Natural killer cell treated with Interleukin-12 subunit alpha and Interleukin-12 subunit beta and Interleukin-15 and Interleukin-18, amount 100 ng/mL, for 72 hours (primary cell): ENCODE results near the gene GIPC1. TPM values are rescaled to one million over a fixed set of nuclear protein-coding genes. Genes with fewer than 3 reads are reported as not detected.
"Not testable (repeated sequence)": the region's sequence is repeated elsewhere in the genome, so short reads cannot be mapped to it uniquely, and the experiment has no call there.

Experiments used
- ATAC-seq, 2 donors: fragments of 150-1000 bp; cut with Tn5 transposase in 1 of 2; sonication (Bioruptor Pico), chemical (Tn5 transposase) in 1 of 2; 2 replicates each; pipeline ENCODE4 v1.10.0; 2021
- DNase-seq: peaks from one replicate; pipeline ENCODE4 v3.0.0; 2022; ENCODE audit warnings: low spot score
- H3K27ac Mint-ChIP-seq, 2 donors: 1 replicate in 1 of 2; 2 replicates in 1 of 2; pipeline ENCODE4 v1.8.0; 2022; ENCODE audit warnings: mixed read lengths in 2 of 2, mild to moderate bottlenecking in 1 of 2, moderate library complexity in 1 of 2
- H3K27me3 Mint-ChIP-seq, 2 donors: 1 replicate in 1 of 2; 2 replicates in 1 of 2; pipeline ENCODE4 v1.8.0; 2022; ENCODE audit warnings: mixed read lengths in 2 of 2
- H3K36me3 Mint-ChIP-seq: one replicate; pipeline ENCODE4 v1.8.0; 2022; ENCODE audit warnings: mixed read lengths
- H3K4me1 Mint-ChIP-seq, 2 donors: 1 replicate in 1 of 2; 2 replicates in 1 of 2; pipeline ENCODE4 v1.8.0; 2022; ENCODE audit warnings: low read depth in 2 of 2, mixed read lengths in 2 of 2, mild to moderate bottlenecking in 1 of 2
- H3K4me3 Mint-ChIP-seq: one replicate; pipeline ENCODE4 v1.8.0; 2022; ENCODE audit warnings: mixed read lengths
- H3K9me3 Mint-ChIP-seq: 2 replicates; pipeline ENCODE4 v1.8.0; 2022; ENCODE audit warnings: mixed read lengths
- total RNA-seq, 2 donors: library from RNA; stranded (reverse); gene quantifications; one replicate each; pipeline ENCODE4 v1.2.3, GENCODE V29; 2022

Gene GIPC1
- total RNA-seq, 2 donors from 2014 or later, result 29.9 to 31.7 TPM

GRCh38 chr19:14476327-14476672, 19.6 kb downstream of the GIPC1 start:
- Mint-ChIP-seq H3K27ac (peak overlapping the region; percentile 31 to 34), H3K4me1 (peaks cover 24 to 38% of the 10 kb centered on the region in 2 donors), H3K27me3 (peaks cover 0 to 14% of the 10 kb centered on the region in 2 donors), H3K36me3 (no peaks in the 10 kb centered on the region), H3K4me3 (peak overlapping the region; percentile 69), H3K9me3 (no peaks in the 10 kb centered on the region)
- no peak for DNase-seq
- no peak for ATAC-seq

- no peaks in the 10 kb centered on the region for H3K9me3 Mint-ChIP-seq
- H3K27me3 Mint-ChIP-seq, result peaks cover 0 to 14% of the 10 kb centered on the region in 2 donors
- no peaks in the 10 kb centered on the region for H3K36me3 Mint-ChIP-seq
- H3K4me1 Mint-ChIP-seq, result peaks cover 24 to 36% of the 10 kb centered on the region in 2 donors
- peak within 1 kb of the TSS in 1 of 2 donors; percentile 31 for H3K27ac Mint-ChIP-seq
- peak; percentile 29 to 53 for ATAC-seq
- H3K4me3 Mint-ChIP-seq, result peak within 1 kb of the TSS; percentile 69
- no peak for DNase-seq
These were observed 20.5 kb downstream of the GIPC1 start, which contains the start of gene PTGER1 for GRCh38 chr19:14475251-14476073. TSS of gene PTGER1 (minus strand) at chr19:14475354. CDS start at chr19:14474320, 1,034 bp downstream.

- peak overlapping the region; percentile 51 for H3K4me3 Mint-ChIP-seq
- no peak overlapping the region for H3K27ac Mint-ChIP-seq
- DNase-seq (no peak), ATAC-seq (no peak)
- peaks cover 24 to 36% of the 10 kb centered on the region in 2 donors for H3K4me1 Mint-ChIP-seq
- H3K9me3 Mint-ChIP-seq, result no peaks in the 10 kb centered on the region
- H3K36me3 Mint-ChIP-seq, result no peaks in the 10 kb centered on the region
- peaks cover 0 to 14% of the 10 kb centered on the region in 2 donors for H3K27me3 Mint-ChIP-seq
These were observed 21.1 kb downstream of the GIPC1 start for GRCh38 chr19:14474827-14475226.

DNA sequence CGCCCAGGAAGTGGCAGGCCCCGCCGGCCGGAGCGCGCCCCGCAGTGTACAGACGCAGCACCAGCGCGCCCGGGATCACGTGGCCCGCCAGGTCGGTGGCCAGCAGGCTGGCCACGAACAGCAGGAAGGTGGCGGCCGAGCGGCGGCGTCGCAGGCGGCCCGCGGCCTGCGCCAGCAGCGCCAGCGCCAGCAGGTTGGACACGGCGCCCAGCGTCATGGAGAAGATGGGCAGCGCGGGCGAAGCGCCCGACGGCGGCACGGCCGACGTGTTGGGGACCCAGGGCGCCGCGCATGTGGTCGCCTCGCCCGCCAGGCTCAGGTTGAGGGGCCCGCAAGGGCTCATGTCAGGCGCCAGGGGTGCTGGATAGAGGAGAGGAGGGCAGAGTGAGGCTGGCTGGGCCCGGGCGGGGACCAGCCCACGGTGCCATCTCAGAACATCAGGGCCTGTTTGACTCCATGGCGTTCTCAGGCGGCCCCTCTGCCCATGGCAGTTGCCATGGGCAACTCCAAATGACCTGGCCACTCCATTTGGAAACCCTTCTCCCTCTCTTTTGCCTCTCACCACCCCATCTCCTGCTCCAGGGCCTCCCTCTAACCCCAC, 21.8 kb downstream of the GIPC1 start:
- peaks cover 24 to 36% of the 10 kb centered on the region in 2 donors for H3K4me1 Mint-ChIP-seq
- H3K27ac Mint-ChIP-seq, result no peak overlapping the region
- H3K27me3 Mint-ChIP-seq, result peaks cover 0 to 14% of the 10 kb centered on the region in 2 donors
- ATAC-seq, result peak in 1 of 2 donors; percentile 22
- H3K4me3 Mint-ChIP-seq, result peak overlapping the region; percentile 51
- H3K9me3 Mint-ChIP-seq, result no peaks in the 10 kb centered on the region
- no peak for DNase-seq
- H3K36me3 Mint-ChIP-seq, result no peaks in the 10 kb centered on the region

GRCh38 chr19:14473073-14473977, 22.6 kb downstream of the GIPC1 start:
- Mint-ChIP-seq H3K4me3 (peak overlapping the region; percentile 39), H3K4me1 (peaks cover 24 to 36% of the 10 kb centered on the region in 2 donors), H3K27ac (no peak overlapping the region), H3K36me3 (no peaks in the 10 kb centered on the region), H3K9me3 (no peaks in the 10 kb centered on the region), H3K27me3 (peaks cover 0 to 14% of the 10 kb centered on the region in 2 donors)
- ATAC-seq (peak in 1 of 2 donors; percentile 1), DNase-seq (peak; percentile 52)

DNA sequence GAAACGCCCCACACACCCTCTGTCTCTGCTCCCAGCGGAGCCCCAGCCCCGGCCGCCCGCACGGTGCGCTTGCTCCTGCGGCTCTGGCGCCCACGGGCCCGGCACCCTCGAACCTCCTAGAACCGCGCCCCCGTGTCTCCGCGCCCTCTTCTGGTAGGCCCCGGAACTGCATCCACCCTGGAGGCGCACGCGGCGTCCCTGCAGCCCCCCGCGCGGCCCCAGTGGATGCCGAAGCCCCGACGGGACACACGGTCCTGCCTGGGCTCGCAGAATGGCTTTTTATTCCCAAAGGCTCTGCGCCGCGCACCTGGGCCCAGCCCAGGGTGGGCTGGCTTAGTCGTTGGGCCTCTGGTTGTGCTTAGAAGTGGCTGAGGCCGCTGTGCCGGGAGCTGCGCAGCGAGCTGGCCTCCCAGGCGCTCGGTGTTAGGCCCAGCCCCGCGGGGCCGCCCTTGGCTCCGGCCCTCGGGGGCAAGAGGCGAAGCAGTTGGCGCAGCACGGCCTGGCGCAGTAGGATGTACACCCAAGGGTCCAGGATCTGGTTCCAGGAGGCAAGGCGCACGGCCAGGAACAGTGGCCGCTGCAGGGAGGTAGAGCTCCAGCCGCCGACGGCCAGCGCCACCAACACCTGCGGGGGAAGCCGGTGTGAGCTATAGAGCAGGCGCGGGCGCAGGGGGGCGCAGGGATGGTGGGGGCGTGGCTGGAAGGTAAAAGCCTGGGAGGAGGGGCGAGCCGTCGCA, 23.6 kb downstream of the GIPC1 start:
- no peaks in the 10 kb centered on the region for H3K9me3 Mint-ChIP-seq
- peak overlapping the region; percentile 39 for H3K4me3 Mint-ChIP-seq
- ATAC-seq (peak; percentile 73 to 75), DNase-seq (peak; percentile 80)
- H3K36me3 Mint-ChIP-seq, result no peaks in the 10 kb centered on the region
- no peak overlapping the region for H3K27ac Mint-ChIP-seq
- peaks cover 0 to 14% of the 10 kb centered on the region in 2 donors for H3K27me3 Mint-ChIP-seq
- peaks cover 24 to 33% of the 10 kb centered on the region in 2 donors for H3K4me1 Mint-ChIP-seq

- Mint-ChIP-seq H3K27me3 (peaks cover 0 to 14% of the 10 kb centered on the region in 2 donors), H3K27ac (no peak overlapping the region), H3K36me3 (no peaks in the 10 kb centered on the region), H3K4me1 (peaks cover 21 to 28% of the 10 kb centered on the region in 2 donors), H3K4me3 (no peak overlapping the region), H3K9me3 (no peaks in the 10 kb centered on the region)
- DNase-seq (no peak), ATAC-seq (no peak)
These were observed 24.3 kb downstream of the GIPC1 start for GRCh38 chr19:14471436-14472187.

GRCh38 chr19:14470031-14470876, 25.7 kb downstream of the GIPC1 start:
- Mint-ChIP-seq H3K27ac (no peak overlapping the region), H3K9me3 (no peaks in the 10 kb centered on the region), H3K27me3 (peaks cover 0 to 14% of the 10 kb centered on the region in 2 donors), H3K36me3 (no peaks in the 10 kb centered on the region), H3K4me3 (no peak overlapping the region), H3K4me1 (peaks cover 12 to 19% of the 10 kb centered on the region in 2 donors)
- DNase-seq (no peak), ATAC-seq (no peak)

DNA sequence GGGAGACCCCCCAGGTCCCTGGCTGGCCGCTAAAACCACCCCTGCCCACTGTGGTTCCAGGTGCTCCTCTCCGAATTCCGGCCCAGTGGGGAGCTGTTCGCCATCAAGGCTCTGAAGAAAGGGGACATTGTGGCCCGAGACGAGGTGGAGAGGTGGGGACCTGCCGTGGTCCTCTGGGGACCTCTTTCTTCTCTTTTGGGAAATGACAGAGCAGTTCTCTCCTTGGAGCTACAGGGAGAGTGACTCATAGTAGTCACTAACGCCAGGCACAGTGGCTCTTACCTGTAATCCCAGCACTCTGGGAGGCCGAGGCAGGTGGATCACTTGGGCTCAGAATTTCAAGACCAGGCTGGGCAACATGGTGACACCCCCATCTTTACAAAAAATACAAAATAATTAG, 28.1 kb downstream of the GIPC1 start:
- Mint-ChIP-seq H3K9me3 (no peaks in the 10 kb centered on the region), H3K27me3 (peaks cover 0 to 3% of the 10 kb centered on the region in 2 donors), H3K4me3 (no peak overlapping the region), H3K4me1 (peaks cover 2 to 8% of the 10 kb centered on the region in 2 donors), H3K27ac (no peak overlapping the region), H3K36me3 (no peaks in the 10 kb centered on the region)
- no peak for ATAC-seq
- no peak for DNase-seq

GRCh38 chr19:14467391-14467790, 28.5 kb downstream of the GIPC1 start:
- Mint-ChIP-seq H3K4me3 (no peak overlapping the region), H3K4me1 (peaks cover 0 to 4% of the 10 kb centered on the region in 2 donors), H3K9me3 (no peaks in the 10 kb centered on the region), H3K27ac (no peak overlapping the region), H3K27me3 (no peaks in the 10 kb centered on the region), H3K36me3 (no peaks in the 10 kb centered on the region)
- no peak for DNase-seq
- ATAC-seq, result no peak

DNA sequence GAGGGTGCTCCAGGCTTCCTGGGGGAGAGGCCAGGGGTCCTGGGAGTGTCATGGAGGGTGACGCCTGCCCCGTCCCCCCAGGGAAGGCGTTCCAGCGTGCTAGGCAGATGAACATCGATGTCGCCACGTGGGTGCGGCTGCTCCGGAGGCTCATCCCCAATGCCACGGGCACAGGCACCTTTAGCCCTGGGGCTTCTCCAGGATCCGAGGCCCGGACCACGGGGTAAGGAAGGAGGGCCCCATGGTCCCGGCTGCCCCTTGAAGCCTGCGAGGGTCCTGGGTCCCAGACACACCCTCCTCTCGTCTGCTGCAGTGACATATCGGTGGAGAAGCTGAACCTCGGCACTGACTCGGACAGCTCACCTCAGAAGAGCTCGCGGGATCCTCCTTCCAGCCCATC, 32.2 kb downstream of the GIPC1 start:
- Mint-ChIP-seq H3K27ac (no peak overlapping the region), H3K4me3 (no peak overlapping the region), H3K27me3 (no peaks in the 10 kb centered on the region), H3K4me1 (peaks cover 13 to 16% of the 10 kb centered on the region in 2 donors), H3K36me3 (peaks cover 5% of the 10 kb centered on the region), H3K9me3 (no peaks in the 10 kb centered on the region)
- ATAC-seq (no peak), DNase-seq (no peak)

DNA sequence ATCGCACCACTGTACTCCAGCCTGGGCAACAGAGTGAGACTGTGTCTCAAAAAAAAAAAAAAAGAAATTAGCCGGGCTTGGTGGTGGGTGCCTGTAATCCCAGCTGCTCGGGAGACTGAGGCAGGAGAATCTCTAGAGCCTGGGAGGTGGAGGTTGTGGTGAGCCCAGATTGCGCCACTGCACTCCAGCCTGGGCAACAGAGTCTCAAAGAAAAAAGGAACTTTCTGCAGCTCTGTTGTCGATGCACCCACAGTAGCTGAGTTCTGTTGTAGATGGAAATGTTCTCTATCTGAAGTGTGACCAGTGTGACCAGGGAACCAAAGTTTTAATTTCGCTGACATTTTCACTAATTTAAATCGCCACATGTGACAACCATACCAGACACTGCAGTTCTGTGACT, 33.5 kb downstream of the GIPC1 start:
- H3K4me3 Mint-ChIP-seq, H3K27ac Mint-ChIP-seq: not testable (repeated sequence)

More for the DNA sequence above, 33.5 kb downstream of the GIPC1 start:
- peaks cover 13 to 22% of the 10 kb centered on the region in 2 donors for H3K4me1 Mint-ChIP-seq
- not testable (repeated sequence) for ATAC-seq, H3K27me3 Mint-ChIP-seq, H3K36me3 Mint-ChIP-seq, DNase-seq, H3K9me3 Mint-ChIP-seq
